T47D (cell line): ENCODE measurements around the gene CD2.

ENCODE experiments used
- DNase-seq, 2 experiments: peaks; one replicate each; pipeline versions ENCODE4 v3.0.0 to v3.0.0-alpha.2; 2011 to 2012; ENCODE audit warnings: low read depth in 1 of 2, low spot score in 1 of 2
- JUND ChIP-seq: IDR thresholded peaks from 2 replicates; pipeline ENCODE4 v1.6.1; 2012; ENCODE audit warnings: low read depth
- in situ Hi-C: cut with HindIII; loops from 2 replicates; pipeline ENCODE4 v1.10.0; 2016; ENCODE audit warnings: low sequenced_read_pairs, low pct_unique_long_range_greater_than_20kb

The CD2 gene

GRCh38 chr1:116811321-116811720 lies 57.1 kb downstream of the CD2 start:
- TF ChIP-seq JUND = no peak
- in situ Hi-C loops = no loop called here
- DNase-seq = no peak

- in situ Hi-C loops = no loop called here
- no peak for TF ChIP-seq JUND
- DNase-seq = no peak
These were observed 60.9 kb downstream of the CD2 start for GRCh38 chr1:116814926-116815723.

- in situ Hi-C loops = no loop called here
- peak; percentile 2 to 71 for DNase-seq
- TF ChIP-seq JUND = no peak
These were observed 63.4 kb downstream of the CD2 start for GRCh38 chr1:116817582-116818064.
